Measurements from ENCODE around the gene KXD1. TPM values are rescaled to one million over a fixed set of nuclear protein-coding genes. Genes with fewer than 3 reads are reported as not detected.
A peak's percentile ranks its signal among the peaks of the same experiment; 100 is the strongest.

Gene KXD1
- total and polyA plus RNA-seq, 4 donors = 51.3 to 117 (median 74.8) TPM

DNA sequence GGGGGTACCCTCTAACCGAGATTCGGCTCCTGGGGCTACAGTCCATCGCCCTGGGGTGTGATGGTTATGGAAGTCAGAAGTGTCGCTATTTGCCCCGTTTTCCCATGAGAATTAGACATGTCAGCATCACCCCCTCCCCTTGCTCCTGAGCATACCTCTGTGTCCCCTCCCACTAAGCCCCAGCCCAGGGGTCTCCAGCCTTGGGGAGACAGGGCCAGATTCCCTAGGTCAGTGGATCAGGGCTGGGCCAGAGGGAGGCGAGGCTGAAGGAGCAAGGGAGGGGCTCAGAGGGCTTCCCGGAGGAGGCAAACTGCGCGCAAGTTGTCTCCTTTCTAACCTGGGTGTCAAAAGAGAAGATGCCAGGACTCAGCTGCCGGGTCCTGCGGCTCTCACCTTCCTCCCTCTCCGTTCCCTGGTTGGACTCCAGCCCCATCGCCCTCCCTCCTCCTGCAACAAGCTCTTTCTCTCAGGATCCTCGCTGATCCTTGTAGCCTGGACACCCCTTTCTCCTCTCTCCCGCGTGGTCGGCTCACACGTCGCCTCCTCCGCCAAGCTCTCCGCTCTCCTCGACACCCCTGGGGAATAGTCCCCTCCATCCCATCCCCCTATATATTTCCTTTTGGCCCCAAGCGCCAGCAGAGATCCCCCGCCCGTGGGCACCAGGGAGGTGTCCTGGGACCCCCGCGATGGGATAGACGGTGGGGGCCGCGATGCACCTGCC is 54.5 kb downstream of the KXD1 start:
- ATAC-seq (ENCODE audit: insufficient read depth, low FRiP score) (no peak), DNase-seq (peak in 1 of 3 donors; percentile 12)
- WGBS, 2 donors = 2% methylated on average over 28 to 30 of the region's 30 CpGs

GRCh38 chr19:18612772-18613588 is 55.3 kb downstream of the KXD1 start, which contains the start of gene TMEM59L:
TSS of gene TMEM59L (plus strand) at chr19:18612870. CDS start at chr19:18612959, 89 bp downstream.
- ATAC-seq (ENCODE audit: insufficient read depth, low FRiP score) (no peak), DNase-seq (peak in 2 of 3 donors; percentile 40 to 49)
- Histone ChIP-seq H3K36me3 (ENCODE audit: control insufficient read depth in 4 of 4, insufficient read depth in 4 of 4, low read length in 4 of 4) (no peaks in the 10 kb centered on the region), H3K4me3 (peak within 1 kb of the TSS; percentile 18), H3K4me1 (ENCODE audit: control insufficient read depth in 5 of 5, insufficient read depth in 5 of 5, low read length in 5 of 5) (peaks cover 0 to 16% (median 14%) of the 10 kb centered on the region in 5 donors), H3K9ac (ENCODE audit: insufficient read depth in 1 of 2, low read length in 2 of 2) (no peak within 1 kb of the TSS), H3K27ac (ENCODE audit: low read depth in 1 of 2, low read length in 1 of 2) (no peak within 1 kb of the TSS), H3K9me3 (ENCODE audit: control insufficient read depth in 4 of 4, insufficient read depth in 3 of 4, low read length in 3 of 4) (peaks cover 0 to 1% (median 0%) of the 10 kb centered on the region in 4 donors), H3K27me3 (ENCODE audit: control insufficient read depth in 3 of 3, insufficient read depth in 3 of 3, low read length in 2 of 3) (peaks cover 0 to 57% (median 50%) of the 10 kb centered on the region in 3 donors)
- WGBS, 2 donors = 1 to 2% methylated on average over 57 to 70 of the region's 70 CpGs
- TF ChIP-seq, protein P1, sequence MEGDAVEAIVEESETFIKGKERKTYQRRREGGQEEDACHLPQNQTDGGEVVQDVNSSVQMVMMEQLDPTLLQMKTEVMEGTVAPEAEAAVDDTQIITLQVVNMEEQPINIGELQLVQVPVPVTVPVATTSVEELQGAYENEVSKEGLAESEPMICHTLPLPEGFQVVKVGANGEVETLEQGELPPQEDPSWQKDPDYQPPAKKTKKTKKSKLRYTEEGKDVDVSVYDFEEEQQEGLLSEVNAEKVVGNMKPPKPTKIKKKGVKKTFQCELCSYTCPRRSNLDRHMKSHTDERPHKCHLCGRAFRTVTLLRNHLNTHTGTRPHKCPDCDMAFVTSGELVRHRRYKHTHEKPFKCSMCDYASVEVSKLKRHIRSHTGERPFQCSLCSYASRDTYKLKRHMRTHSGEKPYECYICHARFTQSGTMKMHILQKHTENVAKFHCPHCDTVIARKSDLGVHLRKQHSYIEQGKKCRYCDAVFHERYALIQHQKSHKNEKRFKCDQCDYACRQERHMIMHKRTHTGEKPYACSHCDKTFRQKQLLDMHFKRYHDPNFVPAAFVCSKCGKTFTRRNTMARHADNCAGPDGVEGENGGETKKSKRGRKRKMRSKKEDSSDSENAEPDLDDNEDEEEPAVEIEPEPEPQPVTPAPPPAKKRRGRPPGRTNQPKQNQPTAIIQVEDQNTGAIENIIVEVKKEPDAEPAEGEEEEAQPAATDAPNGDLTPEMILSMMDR (IDR thresholded peaks at IDR 0.05; ENCODE audit: control extremely low read depth, extremely low read depth) = no peak

More for the DNA sequence above, 54.5 kb downstream of the KXD1 start:
- H3K9ac ChIP-seq (ENCODE audit: insufficient read depth in 1 of 2, low read length in 2 of 2) = no peak overlapping the region
- H3K27ac ChIP-seq (ENCODE audit: low read depth in 1 of 2, low read length in 1 of 2) = no peak overlapping the region
- no peaks in the 10 kb centered on the region for H3K9me3 ChIP-seq (ENCODE audit: control insufficient read depth in 4 of 4, insufficient read depth in 3 of 4, low read length in 3 of 4)
- no peaks in the 10 kb centered on the region for H3K36me3 ChIP-seq (ENCODE audit: control insufficient read depth in 4 of 4, insufficient read depth in 4 of 4, low read length in 4 of 4)
- H3K4me3 ChIP-seq = peak overlapping the region; percentile 18
- H3K4me1 ChIP-seq (ENCODE audit: control insufficient read depth in 5 of 5, insufficient read depth in 5 of 5, low read length in 5 of 5) = peaks cover 0 to 16% (median 14%) of the 10 kb centered on the region in 5 donors
- TF ChIP-seq, protein P1 (IDR thresholded peaks at IDR 0.05; ENCODE audit: control extremely low read depth, extremely low read depth) = no peak
- H3K27me3 ChIP-seq (ENCODE audit: control insufficient read depth in 3 of 3, insufficient read depth in 3 of 3, low read length in 2 of 3) = peaks cover 0 to 61% (median 51%) of the 10 kb centered on the region in 3 donors

DNA sequence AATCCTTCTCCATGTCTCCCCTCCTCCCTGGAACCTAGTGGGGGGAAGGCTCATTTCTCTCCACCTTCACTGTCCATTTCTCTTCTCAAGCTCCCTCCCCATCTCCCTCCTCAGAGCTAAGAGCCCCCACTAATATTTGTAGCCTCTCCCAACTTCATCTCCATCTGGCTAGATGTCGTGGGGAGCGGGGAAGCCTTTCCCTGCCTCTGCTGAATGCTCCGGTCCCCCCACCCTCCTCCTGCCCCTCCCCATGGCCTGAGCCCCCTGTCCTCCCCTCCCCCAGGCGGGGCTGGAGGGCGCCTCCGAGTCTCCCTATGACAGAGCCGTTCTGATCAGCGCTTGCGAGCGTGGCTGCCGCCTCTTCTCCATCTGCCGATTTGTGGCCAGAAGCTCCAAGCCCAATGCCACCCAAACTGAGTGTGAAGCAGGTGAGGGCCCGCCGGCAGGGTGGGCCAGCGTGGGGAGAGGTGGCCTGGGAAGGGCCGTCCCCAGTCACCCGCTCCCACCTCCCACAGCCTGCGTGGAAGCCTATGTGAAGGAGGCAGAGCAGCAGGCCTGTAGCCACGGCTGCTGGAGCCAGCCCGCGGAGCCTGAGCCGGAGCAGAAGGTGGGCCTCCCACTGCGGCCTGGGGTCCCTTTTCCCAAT is 56.0 kb downstream of the KXD1 start:
- Histone ChIP-seq H3K4me3 (no peak overlapping the region), H3K9ac (ENCODE audit: insufficient read depth in 1 of 2, low read length in 2 of 2) (no peak overlapping the region), H3K27ac (ENCODE audit: low read depth in 1 of 2, low read length in 1 of 2) (no peak overlapping the region), H3K4me1 (ENCODE audit: control insufficient read depth in 5 of 5, insufficient read depth in 5 of 5, low read length in 5 of 5) (peaks cover 0 to 16% (median 14%) of the 10 kb centered on the region in 5 donors), H3K9me3 (ENCODE audit: control insufficient read depth in 4 of 4, insufficient read depth in 3 of 4, low read length in 3 of 4) (peaks cover 0 to 2% (median 0%) of the 10 kb centered on the region in 4 donors), H3K36me3 (ENCODE audit: control insufficient read depth in 4 of 4, insufficient read depth in 4 of 4, low read length in 4 of 4) (no peaks in the 10 kb centered on the region), H3K27me3 (ENCODE audit: control insufficient read depth in 3 of 3, insufficient read depth in 3 of 3, low read length in 2 of 3) (peaks cover 0 to 50% (median 43%) of the 10 kb centered on the region in 3 donors)
- no peak for DNase-seq
- no peak for ATAC-seq (ENCODE audit: insufficient read depth, low FRiP score)
- TF ChIP-seq, protein P1 (IDR thresholded peaks at IDR 0.05; ENCODE audit: control extremely low read depth, extremely low read depth) = no peak
- WGBS, 2 donors = 26 to 38% methylated on average over 20 to 23 of the region's 23 CpGs
